Myocyte (in vitro differentiated cells): ENCODE data around the gene KSR2. TPM values are rescaled to one million over a fixed set of nuclear protein-coding genes. Genes with fewer than 3 reads are reported as not detected.
"Not testable (repeated sequence)": the region's sequence is repeated elsewhere in the genome, so short reads cannot be mapped to it uniquely, and the experiment has no call there.

ENCODE experiments used
- DNase-seq: peaks from one replicate; pipeline ENCODE4 v3.0.0-alpha.2; 2012; ENCODE audit warnings: low read depth
- total RNA-seq: library from RNA; depleted of rRNA; stranded (reverse); fragments of >200 nt; gene quantifications from 2 replicates; pipeline ENCODE4 v1.2.3, GENCODE V29; 2014

The KSR2 gene
- total RNA-seq, 1 donor from 2014 or later: not detected

DNA sequence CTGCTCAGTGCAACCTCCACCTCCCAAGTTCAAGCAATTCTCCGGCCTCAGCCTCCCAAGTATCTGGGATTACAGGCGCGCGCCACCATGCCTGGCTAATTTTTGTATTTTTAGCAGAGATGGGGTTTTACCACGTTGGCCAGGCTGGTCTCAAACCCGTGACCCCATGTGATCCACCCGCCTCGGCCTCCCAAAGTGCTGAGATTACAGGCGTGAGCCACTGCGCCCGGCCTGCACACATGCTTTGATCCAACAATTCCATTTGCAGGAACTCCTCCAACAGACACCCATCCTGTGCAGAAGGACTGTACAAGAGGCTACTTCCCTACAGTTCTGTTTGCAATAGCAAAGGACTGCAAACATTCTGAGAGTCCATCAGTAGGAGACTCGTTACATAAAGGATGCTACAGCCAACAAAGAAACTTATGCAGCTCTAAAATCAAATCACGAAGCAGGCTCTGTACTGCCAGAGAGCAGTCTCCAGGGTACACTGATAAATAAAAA lies 108.0 kb downstream of the KSR2 start:
- not testable (repeated sequence) for DNase-seq

DNA sequence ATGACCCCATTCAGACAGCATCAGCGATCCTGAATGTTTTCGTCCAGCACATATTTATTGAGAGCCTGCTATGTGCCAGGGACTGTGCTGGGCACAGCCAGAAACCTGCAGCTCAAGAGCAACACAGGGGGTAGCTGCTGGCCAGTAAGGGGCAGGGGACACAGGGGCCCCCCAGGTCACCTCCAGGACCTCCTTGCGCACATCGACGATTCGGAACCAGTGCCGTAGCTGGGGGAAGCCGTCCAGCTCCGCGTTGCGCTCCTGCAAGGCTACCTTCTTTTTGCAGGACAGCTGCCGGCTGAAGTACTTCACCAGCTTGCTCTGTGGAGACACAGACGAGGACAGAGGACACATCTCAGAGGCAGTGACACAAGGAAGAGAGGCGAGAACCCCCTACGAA lies 108.7 kb downstream of the KSR2 start:
- no peak for DNase-seq

DNA sequence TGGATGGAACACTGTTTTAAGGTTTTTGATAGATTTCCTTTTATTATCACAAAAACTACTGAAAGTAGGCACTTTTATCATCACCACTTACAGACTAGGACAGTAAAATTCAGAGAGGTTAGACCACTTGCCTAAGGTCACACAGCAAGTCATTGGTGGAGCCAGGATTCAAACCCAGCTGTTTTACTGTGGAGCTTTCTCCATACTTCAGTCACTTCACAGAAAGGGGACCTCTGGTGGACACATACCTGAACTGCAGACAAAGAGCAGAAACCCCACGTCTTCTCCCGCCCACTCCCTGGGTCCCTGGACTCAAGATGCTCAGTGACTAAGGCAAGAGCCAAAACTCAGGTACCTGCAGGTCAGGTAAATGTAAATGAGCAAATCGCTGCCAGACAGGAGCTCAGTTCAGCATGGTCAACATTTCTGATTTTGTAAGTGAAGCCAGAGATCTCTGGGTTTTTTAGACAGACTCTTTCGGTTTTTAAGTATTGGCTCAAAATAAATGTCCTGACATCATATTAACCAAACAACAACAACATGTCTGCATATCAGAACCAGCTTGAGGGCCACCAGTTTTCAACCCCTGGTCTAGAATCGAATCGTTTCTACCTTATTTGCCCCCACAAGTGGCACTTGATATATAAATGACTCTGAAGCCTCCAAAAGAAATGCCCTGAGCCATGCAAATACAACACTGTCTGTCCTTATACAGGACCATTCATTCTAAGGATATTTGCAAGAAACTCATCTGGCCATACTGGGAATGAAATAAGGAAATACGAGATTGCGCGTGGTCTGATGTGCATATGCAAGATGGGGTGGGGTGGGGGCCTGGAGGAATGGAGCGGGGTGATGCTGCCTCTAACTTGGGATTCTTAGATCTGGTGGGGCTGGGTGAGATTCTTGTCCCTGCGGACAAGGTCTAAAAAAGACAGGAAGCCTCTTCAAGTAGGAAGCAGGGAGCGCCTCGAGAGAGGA lies 110.9 kb downstream of the KSR2 start:
- peak; percentile 34 for DNase-seq

DNA sequence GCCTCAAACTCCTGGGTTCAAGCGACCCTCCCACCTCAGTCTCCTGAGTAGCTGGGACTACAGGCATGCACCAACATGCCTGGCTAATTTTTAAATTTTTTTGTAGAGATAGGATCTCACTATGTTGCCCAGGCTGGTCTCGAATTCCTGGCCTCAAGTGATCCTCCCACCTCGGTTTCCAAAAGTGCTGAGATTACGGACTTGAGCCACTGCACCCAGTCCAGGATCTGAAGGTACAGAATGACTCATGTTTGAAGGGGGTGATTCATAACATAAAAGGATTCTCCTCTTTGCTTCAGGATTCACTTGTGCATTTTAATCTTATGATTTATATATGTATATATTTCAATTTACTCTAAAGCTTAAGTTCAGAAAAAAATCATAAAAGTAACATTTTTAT lies 111.7 kb downstream of the KSR2 start:
- not testable (repeated sequence) for DNase-seq

DNA sequence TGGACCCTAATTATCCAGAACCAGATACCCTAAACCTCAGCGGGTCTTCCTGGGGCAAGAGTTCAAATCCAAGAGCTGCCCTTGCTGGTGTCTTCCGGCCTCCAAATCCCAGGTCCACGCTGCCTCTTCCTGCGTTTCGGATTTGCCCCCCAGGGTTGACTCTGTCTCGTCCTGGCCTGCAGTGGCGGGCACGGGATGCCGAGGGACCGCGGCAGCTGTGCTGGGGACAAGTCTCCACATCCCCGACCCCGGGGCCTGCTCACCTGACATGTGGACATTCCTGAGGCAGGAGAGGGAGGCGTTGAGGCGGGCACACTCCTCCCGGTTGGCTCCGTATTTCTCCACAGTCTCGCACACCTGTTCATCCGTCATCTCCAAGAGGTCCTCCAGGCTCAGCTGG lies 113.6 kb downstream of the KSR2 start:
- DNase-seq: no peak

DNA sequence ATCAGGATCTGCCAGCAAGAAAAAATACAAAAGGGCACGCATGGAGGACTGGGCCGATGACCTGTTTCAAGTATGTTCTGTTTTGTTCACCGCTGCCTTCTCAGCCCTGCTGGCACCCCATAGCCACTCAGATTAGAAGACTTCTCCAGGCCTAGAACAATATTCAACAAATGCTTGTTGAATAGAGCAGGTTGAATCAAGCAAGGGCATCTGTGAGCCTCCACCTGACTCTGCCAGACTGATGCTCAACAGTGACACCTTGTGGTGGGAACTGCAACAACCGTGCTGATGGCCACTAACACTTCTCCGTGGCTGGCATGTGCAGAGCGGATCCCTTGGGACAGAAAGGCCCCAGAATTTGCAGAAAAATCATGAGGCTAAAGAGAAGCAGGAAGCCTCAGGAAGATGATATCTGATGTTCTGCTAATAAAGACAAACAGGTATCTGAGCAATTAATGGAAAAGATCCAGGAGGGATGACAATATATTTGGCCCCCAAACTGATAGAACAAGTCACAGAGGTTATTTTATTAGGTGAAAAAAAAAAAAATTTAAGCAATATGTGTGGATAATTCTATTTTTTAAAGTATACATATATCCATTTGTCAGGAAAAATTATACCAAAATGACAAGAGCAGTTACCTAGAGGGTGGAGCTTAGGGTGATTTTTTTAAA lies 114.3 kb downstream of the KSR2 start:
- peak; percentile 26 for DNase-seq

DNA sequence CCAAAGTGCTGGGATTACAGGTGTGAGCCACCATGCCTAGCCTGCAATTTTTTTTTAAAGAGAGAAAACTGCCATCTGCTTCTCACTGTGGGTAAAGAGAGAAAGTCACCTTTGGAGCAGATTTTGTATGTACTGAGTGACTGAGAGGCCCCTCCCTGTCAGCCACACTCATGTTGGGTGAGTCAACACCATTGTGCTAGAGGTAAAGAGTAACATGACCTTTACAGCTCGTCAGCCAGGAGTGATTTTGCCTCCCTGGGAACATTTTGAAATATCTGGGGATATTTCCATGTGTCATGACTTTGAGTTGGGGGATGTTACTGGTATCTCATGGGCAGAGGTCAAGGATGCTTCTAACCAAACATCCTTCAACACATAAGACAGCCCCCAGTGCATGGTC lies 115.2 kb downstream of the KSR2 start:
- DNase-seq: no peak

DNA sequence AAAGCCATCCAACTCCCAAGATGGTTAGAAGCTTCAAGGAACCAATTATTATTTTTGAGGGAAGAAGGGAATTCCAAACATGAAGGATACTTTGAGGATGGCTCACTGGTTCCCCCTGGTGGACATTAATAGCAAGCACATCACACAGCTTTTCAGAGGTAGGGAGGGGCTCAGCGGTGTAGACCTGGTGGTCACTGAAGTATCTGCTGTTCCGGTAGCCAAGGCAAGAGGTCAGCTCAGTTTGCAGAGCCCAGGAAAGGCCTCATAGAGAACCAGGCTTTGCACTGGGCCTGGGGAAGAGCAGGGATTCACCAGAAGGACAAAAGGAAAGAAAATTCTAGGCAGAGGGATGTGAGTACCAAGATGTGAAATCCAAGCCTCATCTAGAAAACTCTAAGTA lies 118.7 kb downstream of the KSR2 start:
- peak; percentile 45 for DNase-seq

DNA sequence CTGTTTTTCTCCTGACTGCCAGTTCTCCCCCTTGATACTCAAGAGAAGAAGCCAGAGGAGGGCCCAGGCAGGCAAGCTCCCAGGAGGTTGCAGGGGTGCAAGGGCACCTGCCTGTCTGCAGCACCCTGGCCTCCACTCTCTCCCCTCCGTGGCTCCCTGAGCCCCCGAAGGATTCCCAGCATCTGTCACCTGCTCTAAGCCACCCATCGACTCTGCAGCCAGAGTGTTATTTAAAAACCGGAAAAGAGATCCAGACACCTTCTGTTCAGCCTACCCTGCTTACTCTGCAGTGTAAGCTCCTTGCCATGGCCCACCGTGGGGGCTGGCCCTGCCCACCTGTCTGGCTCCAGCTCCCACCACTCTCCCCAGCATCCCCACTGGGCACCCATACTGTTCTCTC lies 121.4 kb downstream of the KSR2 start:
- no peak for DNase-seq

DNA sequence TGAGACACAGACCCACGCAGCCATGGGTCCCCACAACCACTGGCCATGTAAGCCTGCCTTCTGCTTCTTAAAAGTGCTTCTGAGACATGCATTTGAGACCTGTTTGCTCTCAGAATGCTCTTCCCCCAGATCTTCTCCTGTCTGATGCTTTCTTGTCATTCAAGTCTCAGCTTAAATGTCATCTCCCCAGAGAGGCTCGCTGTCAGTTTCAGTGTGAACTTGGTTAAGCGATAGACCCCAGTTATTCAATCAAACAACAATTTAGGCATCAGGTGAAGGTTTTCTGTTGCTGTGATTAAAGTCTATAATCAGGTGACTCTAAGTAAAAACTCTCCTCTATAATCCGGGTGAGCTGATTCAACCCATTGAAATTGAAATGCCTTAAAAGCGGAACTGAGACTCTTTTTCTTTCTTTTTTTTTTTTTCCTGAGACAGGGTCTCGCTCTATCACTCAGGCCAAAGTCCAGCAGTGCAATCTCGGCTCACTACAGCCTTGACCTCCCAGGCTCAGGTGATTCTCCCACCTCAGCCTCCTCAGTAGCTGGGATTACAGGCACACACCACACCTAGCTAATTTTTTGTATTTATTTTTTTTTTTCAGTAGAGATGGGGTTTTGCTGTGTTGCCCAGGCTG lies 123.4 kb downstream of the KSR2 start:
- DNase-seq: no peak

DNA sequence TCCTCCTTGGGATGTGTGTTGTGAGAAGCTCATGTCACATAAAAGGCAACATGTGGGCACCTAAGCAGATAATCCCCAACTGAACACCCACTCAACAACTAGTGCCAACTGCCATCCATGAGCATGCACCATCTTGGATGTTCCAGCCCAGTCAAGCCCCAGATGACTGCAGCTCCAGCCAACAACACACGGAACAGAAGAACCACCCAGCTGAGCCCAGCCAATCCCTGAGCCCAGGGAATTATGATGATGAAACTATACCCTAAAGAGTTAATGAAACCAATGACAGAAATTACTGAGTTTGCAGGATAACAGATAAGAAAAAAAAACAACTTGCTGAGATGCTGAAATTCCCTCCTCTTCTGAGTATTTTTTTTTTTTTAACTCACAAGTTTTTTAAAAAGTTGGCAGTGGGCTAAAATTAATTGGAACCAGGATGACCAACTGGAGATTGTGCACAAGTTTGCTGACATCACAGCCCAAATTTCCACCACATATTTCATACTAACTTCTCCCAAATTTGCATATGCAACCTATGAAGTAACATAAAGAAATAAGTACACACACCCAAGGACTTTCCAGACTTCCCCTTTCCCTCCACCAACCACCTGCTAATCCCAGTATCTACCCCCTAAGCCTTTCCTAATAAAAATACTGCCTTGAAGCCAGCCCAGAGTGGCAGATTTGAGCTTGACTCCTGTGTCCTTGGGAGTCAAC lies 124.5 kb downstream of the KSR2 start:
- no peak for DNase-seq

DNA sequence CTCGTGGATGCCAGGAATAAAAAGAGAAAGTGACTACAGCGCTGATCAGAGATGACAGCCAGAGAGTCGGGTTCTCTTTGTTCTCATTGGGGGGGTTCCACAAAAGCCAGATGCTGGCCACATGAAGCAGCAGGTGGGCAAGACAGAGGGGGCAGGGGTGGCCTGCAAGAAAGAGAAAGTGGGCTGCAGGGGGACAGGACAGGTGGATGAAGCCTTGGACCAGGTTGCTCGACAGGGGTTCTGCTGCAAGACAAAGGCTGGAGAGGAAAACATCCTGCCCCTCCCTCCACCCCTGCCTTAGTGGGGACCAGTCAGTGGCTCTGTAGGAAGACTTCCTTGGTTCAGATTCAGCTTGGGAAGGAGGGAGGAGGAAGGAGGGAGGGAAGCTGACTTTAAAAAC lies 126.2 kb downstream of the KSR2 start:
- no peak for DNase-seq

DNA sequence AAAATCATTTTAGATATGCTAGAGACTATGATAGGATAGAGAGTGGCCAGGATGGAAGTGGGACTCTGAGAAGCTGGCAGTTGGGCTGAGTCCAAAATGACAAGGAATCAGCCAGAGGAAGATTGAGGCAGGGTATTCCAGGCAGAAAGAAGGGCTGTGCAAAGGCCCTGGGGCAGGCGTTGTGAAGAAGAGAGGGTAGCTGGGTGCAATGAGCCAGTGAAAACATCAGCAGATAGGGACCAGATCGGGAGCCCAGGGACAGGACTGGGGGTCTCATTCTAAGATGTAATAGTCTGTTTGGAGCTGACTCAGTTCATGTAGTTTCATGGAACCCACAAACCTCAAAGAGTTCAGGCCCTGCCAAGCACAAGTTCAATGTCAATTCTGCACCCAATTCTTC lies 126.6 kb downstream of the KSR2 start:
- DNase-seq: no peak

DNA sequence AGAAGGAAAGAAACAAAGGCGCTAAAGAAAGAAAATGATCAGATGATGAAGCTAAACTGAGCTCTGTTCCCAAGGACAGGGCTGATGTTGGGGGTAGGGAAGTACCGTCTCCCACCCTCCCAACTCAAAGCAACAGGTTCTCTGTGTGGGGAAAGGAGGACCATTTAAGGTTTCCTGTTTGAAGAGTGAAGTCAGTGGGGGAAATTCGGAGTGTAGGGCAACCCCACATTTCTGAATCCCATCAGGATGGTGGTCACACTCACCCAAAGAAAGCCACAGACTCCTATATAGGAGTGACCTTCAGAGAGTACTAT lies 131.1 kb downstream of the KSR2 start:
- DNase-seq: no peak

DNA sequence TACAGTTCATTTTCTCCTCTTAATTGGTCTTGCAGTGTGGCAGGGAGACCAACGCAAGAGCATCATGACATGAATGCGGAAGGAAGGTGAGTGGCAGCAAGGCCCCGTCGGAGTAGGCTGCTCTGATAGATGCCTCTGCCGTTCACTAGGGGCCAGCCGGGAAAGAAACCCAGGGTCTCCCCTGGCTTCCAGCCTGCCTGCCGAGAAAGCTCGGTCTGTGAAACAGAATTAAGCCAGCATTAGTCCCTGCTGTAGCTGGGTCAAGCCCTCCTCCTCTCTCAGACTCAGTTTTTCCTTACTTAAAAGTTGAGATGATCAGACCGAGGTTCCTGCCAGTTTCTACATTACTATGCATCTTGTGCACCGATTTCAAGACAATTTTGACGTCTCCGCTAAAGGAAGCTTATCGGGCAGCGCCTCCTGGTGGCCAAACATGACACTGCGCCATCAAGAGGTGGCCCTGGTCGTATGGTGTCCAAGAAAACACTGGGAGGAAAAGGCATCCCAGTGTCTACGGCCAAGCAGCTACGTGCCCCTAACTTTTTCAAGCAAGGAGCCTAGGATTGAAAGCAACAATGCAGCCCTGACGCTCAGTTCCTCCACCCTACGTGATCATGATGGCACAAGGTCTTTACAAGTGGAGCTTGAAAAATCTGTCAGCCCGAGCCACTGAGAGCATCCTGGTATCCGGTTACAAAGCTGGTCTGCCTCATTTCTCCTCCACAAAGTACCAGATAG lies 131.6 kb downstream of the KSR2 start:
- DNase-seq: peak; percentile 71

DNA sequence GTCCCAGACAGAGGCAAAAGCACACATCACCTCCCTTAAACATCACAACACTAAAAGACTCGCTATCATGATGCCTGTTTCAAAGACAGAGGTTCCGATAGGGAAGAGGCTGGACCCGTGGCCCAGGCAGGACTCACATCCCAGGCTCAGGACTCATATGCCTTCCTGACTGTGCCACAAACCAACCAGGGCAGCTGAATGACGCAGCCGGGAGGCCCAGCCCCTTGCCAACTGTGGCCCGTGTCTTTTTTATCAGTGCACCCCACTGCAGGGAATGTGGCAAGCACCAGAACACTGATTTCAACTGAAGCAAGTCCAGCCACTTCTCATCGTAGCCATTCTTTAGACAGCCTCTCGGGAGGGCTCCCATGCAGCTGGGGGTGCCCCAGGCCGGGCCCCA lies 132.3 kb downstream of the KSR2 start:
- DNase-seq: no peak

DNA sequence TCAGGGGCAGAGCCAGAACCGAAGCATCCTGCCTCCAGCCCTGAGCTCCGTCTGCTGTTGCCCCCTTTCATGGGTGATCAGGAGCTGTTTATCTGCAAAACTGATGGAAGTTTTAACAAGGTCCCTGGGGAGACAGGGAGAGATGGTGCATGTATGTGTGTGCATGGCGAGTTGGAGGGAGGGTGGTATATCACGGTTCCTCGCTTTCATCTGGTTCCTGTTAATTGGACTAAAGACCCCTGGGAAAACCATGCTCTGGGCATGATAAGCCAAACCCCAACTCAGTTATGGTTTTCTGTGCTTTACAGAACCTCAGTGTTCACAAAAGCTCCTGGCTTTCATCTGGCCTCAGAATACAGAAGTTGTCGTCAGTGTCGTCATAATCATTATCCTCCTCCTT lies 133.6 kb downstream of the KSR2 start:
- no peak for DNase-seq

DNA sequence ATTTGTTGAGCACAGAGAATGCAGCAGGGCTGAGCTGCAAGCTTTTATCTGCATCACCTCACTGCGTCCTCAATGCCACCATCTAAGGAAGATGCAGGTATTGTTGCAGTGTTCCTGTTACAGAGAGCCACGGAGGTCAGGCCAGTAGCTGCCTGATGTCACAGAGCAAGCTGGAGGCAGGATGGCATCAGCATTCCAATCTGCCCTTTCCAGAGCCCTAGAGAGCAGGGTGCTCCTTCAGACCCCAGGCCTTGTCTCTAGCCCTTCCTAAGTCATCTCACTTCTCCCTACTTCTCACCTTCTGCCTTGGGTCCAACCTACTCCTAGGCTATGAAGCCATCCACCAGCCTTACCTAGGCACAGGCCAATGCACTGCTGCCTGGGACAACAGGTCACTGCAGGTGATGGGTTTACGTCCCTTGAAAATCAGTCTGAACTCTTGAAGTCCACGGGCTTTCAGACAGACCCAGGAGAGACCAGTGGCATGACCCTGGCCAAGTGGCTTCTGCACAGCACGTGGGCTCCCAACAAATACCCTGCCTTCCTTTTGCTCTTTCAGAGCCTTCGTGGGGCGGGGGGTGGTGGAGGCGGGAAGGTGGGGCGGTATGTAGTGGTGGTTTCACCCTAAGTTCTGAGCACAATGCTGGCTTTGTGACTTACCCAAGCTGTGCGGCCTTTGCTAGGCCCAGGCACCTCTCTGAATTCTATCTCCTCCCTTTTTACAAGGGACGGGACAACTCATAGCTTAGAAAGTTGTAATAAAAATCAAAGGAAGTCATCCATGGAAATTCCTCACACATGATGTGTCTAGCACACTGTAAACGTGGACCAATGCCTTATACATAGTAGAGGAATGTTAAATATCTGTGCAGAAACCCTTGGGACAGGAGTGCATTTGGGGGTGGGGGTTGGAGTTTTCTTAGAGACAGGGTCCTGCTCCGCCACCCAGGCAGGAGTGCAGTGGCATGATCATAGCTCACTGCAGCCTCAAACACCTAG lies 136.0 kb downstream of the KSR2 start:
- DNase-seq: no peak

DNA sequence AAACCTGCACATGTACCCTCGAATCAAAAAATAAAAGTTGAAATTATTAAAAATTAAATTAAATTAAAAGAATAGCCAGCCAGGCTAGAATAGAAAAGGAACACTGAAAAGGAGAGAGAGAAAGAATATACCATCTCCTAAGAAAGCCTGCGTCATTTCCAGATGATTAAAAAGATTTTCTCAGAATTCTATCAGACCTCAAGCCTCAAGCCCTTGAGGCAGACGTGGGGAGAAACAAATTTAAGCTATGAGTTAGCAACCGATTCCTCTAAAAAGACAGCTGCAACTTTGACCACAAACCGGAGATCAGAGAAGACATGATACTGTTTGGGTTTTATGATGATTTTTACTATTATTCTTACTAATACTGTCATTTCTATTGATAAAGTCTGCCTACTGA lies 138.3 kb downstream of the KSR2 start:
- DNase-seq: peak; percentile 77
